Femur (tissue), 1 donor: ENCODE results near the gene RBKS.
"Not testable (repeated sequence)": the region's sequence is repeated elsewhere in the genome, so short reads cannot be mapped to it uniquely, and the experiment has no call there.

Experiments
- DNase-seq: peaks from one replicate; pipeline ENCODE4 v3.0.0-alpha.2; 2017

The RBKS gene

DNA sequence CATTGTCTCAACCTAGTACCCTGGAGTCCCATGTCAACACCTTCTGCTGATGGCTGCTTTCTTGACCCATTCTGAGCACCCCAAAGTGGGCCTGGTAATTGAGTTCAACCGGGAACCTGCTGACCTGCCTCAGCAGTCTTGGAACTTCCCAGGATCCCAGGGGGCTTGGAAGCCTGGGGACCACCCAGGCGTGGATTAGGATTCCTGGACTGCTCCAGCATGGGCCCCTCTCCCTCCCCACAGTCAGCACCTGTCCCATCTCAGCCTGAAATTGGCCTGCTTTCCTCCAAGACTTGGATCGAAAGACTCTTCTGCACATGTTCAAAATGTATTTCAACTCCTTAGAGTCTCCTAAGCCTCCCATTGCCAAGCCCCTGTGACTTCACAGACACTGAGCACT, 134.1 kb downstream of the RBKS start:
- no peak for DNase-seq

DNA sequence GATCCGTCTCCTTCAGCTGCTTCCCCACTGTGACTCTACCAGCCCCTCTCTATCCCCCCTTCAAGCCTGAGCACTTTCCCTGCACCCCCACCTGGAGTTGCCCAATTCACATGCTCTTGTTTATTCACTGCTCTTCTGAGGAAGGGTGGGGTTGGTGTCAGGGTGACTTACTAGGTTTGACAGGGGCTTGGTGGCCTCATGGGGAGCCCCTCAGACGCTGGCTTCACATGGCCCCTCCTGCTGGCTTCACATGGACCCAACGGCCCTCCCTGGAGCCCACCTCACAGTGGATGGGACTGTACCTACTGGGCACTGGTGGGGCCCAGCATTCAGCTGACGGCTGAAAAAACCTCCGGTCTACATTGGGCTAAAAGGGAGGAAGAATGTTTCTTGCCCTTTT, 135.4 kb downstream of the RBKS start:
- no peak for DNase-seq

DNA sequence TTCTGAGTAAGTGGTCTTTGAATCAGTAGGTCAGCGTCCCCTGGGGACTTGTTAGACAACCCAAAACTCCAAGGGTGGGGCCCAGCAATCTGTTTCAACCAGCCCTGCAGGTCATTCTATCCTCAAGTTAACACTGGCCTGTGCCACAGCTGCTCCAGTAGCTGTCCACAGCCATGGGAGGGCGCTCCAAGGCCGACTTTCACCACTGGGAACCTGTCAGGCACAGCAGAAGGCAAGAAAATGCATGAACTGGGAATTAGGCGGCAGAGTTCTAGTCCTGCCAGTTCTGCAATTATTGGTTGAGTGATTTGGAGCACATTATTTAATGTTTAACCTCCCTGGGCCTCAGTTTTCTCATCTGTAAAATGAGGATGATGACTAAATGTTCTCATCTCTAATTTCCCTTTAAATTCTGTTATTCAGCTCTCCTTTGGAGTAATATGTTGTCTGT, 136.0 kb downstream of the RBKS start:
- DNase-seq, result peak; percentile 83

DNA sequence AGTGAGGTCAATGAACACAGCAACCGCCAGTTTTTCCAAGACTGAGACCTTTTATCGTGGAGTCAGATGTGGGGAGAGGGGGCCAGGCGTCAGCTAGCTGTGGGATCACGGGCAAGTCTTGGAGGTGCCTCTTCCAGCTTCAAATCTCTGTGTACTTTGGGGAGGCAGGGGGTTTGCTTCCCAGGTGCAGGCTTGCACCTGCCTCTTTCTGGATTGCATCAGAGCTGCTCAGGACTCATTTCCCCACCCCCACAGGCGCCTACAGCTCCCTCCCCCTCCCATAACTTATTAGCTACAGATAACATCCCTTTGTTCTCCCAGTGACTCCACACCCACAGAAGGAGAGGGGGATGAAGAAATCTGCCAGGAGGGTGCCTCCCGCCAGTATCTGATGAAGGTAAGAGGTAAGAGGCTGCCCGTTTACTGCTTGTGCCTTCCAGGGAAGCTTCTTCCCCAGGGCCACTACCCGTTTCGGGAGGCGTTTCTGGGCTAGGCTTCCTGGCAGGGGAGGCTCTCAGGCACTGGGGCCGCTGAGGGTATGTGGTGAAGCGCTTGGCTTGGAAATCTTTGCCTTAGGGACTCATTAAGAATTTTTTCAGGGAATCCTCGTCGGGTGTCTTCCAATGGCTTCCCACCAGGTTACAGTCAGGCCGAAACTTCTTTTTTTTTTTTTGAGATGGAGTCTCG, 137.5 kb downstream of the RBKS start:
- DNase-seq, result no peak

DNA sequence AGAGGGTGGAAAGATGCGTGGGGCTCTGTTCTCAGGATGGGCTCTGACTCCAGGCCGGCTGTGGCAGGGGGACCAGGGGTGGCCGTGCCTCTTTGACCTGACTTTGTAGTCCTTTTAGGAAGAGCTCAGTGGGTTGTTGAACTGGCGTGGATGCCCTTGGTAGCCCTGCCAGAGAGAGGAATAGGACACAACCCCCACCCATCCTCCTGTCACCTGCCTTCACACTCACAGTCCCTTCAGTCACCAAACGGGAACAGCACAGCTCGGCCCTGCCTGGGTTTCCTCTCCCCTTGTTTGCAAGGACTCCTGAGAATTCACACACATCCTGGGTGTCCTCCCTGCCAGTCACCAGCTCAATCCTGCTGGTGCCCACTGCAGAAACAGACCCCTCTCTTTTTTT, 138.8 kb downstream of the RBKS start:
- DNase-seq, result no peak

DNA sequence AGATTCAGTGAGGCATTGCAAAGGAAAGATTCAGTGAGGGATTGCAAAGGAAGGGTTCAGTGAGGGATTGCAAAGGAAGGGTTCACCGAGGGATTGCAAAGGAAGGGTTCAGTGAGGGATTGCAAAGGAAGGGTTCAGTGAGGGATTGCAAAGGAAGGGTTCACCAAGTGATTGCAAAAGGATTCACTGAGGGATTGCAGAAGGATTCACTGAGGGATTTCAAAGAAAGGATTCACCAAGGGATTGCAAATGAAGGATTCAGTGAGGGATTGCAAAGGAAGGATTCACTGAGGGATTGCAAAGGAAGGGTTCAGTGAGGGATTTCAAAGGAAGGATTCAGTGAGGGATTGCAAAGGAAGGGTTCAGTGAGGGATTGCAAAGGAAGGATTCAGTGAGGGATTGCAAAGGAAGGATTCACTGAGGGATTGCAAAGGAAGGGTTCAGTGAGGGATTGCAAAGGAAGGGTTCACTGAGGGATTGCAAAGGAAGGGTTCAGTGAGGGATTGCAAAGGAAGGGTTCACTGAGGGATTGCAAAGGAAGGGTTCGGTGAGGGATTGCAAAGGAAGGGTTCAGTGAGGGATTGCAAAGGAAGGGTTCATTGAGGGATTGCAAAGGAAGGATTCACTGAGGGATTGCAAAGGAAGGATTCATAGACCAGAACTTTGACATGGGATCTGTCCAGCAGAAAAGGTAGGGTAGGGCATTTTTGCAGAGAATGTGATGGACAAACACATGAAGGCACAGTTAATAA, 141.2 kb downstream of the RBKS start:
- not testable (repeated sequence) for DNase-seq

DNA sequence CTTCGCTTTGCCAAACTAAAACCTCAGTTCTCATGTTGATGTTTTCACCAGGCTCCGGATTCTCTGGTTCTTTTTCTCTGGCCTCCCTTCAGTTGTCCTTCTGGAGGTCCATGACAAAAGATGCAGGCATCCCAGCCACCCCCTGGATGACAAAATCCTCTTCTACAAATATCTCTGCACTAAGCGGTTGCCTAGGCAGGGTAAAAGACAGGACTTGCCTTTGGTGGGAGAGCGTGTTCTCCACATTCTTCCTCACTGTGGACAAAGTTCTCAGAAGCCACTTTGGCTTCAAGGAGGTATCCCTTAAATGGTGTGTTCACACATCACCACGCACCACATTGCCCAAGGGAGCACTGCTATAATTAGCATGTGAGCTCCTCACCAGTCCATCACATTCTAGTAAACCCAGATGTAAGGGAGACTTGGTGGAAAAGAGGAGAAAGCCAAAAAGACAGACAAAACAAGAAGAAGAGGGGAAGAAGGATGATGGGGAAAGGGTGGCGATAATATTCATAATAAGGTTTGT, 142.3 kb downstream of the RBKS start:
- no peak for DNase-seq

DNA sequence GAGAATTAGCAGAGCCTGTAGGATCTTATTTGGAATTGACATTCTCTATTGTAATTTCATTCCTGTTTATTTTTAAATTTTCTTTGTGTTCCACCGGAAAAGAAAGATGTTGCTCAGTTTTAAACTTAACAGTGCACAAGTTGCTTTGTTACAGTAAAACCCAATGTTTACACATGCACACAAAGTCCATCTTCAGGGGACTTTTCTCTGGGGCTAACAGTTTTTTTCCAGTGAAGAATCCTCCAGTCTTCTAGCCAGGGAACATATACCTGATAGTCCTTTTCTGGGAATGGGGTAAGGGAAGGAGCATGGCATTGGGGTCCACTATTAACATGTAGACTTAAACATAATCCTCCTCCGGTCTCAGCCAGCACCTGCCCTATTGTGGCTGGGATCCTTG, 143.9 kb downstream of the RBKS start:
- no peak for DNase-seq

DNA sequence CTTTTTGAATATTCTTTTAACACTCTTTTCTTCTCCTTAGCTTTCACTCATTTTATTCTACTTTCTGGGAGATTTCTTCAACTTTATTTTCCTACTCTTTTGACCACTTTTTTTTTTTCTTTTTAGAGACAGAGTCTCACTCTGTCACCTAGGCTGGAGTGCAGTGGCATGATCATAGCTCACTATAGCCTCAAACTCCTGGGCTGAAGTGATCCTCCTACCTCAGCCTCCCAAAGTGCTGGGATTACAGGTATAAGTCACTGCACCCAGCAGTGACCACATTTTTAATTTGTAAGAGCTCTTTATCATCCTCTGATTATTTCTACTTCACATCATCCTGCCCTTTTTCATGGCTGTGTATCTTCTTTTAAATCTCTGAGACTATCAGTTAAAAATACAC, 144.7 kb downstream of the RBKS start:
- DNase-seq, result not testable (repeated sequence)

DNA sequence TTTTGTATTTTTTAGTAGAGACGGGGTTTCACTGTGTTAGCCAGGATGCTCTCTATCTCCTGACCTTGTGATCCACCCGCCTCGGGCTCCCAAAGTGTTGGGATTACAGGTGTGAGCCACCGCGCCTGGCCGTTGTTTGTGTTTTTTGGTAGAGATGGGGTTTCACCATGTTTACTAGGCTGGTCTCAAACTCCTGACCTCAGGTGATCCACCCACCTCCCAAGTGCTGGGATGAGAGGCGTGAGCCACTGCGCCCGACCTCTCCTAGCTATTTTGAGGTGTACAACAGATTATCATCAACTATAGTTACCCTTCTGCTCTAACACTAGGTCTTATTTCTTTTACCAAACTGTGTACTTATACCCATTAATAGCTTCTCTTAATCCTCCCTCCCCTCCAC, 147.6 kb downstream of the RBKS start:
- no peak for DNase-seq

DNA sequence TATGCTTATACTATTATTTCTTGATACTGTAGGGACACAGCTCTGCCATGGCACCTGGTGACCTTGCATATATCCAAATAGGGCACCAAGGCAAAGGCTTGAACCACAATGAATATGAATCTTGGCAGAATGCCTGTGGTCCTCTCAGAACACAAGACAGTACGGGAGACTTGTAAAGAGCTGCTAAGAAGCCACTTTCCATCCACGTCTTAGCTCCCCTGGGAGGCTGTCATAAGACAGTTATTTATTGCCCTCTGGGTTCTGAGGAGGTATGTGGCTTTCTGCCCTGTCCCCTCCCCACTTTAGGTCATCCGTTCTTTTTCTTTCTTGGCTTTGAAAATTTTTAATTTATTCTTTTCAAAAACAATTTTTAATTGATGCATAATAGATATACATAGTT, 148.5 kb downstream of the RBKS start:
- no peak for DNase-seq

DNA sequence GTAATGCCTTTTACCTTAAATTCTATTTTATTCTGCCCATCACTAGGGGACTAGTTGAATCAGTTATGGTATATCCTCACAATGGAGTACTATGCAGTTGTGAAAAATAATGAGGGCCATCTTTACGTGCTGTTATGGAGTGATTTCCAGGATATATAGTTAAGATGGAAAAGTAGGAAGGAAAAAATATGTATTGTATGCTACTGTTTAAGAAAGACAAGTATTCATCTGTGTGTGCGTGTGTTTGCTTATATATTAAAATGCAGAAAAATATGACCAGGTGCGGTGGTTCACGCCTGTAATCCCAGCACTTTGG, 151.2 kb downstream of the RBKS start:
- DNase-seq, result no peak

DNA sequence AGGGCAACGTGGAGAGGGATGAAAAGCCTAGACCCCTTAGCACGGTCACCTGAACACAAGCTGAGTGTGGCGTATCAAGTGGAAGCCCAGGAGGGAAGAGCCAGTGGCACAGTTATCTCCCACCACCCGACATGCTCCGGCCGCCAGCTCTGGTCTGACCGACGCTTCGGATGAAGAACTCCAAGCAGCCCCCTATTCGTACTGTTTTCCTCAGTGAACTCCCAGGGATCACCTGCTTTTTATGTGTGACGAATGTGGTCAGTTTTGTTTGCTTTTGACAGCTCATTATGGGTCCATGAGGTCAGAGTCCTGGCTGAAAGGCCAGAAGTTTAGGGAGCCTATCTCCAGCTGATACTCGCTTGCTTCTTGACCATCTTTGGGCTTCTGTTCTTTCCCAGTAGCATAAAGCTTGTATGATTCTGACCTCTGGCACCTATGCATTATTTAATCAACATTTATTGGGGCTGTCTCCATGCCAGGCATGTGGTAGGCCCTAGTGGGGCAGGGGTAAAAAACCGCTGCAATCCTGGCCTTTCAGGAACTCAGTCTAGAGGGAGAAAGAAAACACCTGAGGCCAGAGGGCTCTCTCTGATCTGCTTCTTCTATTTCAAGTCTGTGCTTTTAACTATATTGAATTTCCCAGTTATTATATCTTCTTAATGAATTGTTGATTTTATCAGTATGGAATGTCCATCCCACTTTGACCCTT, 151.7 kb downstream of the RBKS start:
- DNase-seq, result no peak

DNA sequence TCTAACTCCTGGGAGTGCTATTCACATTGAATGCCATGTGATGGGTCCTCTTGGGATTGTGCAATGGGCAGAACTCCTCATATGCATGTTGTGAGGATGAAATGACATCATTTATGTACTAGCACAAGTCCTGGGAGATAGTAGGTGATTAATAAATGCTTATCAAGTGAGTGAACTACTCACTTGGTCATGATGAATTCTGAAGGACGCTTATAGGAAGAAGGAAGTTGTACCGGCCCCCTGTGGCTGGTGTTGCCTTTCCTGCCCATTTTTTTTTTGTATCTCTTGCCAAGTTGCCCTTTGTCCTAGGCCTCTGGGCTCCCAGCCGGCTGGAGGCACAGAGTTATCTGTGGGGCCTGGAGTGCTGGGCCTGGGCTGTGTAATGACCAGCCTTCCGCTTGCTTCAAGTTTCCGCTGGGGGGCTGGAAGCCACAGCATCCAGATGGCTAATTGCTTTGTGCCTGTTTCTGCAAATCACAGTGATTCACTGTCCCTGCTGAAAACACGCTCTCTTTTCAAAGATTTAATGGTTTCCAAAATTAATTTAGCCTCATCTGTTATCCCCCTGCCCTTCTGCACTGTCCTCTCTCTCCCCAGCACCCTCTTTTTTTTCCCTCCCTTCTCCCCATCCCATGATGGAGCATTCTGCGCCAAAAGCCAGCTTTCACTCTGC, 152.4 kb downstream of the RBKS start:
- no peak for DNase-seq

DNA sequence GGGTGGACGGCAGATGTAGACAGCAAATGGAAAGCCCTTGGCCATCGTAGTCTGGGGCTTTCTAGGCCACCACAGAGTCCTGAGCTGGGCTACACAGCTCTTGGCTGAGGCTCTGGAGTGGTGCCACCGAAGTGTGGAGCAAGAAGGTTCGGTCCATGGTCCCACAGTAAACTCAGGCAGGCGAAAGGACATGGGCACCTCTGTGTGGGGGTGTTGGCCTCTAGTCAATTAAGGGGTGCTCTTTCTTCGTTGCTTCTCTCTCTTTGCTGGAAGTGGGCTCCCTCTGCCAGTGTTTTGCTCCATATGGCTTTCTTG, 153.3 kb downstream of the RBKS start:
- DNase-seq, result no peak

DNA sequence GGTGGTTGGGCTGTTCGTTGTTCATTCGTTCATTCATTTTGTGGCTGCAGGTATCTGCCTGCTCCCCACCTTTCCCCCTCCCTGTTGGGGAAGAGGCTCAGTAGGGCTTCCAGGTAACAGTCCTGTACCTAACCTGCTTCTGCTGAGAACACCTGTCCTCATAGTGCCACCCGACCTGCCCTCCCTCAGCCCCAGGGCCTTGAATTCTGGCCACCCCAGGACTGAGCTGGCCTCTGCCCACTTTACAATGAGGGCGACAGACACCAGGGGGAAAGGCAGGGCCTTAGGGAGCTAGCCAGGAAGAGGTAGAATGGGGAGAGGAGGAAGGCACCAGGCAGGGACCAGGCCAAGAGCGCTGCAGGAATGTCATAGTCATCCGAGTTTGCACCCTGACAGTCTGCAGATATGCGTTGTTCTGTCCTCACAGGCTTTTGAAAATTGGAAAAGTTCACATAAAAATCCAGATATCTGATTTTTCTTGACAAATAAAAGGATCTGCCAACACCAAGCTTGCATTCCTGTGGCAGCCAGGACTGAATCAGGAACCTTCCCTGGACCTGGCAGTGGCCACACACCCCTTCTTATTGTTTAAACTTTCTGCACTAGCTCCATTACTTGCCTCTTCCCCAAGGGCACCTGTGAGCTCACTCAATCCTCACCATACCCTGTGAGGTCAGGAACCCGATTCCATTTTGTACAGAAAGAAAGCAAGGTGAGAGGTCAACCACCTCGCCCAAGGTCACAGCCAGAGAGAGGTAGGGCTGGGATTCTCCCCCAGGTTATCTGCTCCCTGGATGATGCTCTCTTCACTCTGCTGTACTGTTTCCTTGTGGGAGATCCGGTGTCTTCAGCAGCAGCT, 153.9 kb downstream of the RBKS start:
- DNase-seq, result no peak

DNA sequence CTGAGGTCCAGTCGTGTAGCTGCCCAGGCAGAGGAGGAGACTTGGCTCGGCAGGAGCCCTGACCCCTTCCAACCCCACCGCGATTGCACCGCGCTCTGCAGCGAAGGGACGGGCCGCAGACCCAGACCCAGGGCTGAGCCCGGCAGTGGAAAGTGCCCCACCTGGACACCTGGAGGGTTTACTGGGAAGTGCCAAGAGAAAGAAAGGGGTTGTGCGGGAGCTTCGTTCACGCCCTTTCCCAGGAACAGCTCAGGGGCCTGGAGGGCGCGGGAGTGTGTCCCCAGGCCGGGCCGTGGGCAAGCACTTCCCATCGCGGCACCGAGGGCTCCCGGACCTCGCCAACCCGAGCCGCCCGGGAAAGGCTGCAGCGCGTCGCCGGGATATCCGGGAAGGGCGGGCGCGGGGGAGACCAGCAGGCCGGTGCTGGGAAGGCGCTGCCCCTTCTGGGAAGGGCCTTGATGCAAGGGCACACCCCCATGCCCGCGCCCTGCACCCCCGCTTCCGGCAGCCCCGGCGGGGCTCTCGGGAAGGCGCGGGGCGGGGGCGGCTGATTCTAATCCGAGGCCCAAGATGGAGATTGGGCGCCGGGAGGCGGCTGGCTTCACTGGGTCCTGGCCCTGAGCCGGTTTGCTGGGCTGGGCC, 154.8 kb downstream of the RBKS start:
- DNase-seq, result peak; percentile 87

DNA sequence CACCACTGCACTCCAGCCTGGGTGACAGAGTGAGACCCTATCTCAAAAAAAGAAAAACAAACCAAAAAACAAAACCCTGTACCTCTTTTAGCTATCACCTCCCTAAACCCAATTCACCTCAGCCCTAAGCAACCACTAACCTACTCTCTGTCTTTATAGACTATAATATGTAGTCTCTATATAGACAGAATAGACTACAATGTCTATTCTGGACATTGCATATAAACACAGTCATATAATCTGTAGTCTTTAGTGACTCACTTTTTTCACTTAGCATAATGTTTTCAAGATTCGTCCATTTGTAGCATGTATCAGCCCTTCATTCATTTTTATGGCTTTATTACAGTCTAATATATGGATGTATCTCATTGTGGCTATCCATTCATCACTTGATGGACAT, 155.9 kb downstream of the RBKS start:
- no peak for DNase-seq
